IMR-90 (cell line): ENCODE results near the gene RFX3.

ENCODE experiments used
- CEBPB ChIP-seq: IDR thresholded peaks from 2 replicates; pipeline ENCODE4 v1.6.1; 2012; ENCODE audit warnings: low read depth, low read length, improper control_type of control experiment
- CHD1 ChIP-seq: IDR thresholded peaks from 2 replicates; pipeline ENCODE4 v1.6.1; 2012; ENCODE audit warnings: low read depth, low read length, improper control_type of control experiment
- CTCF ChIP-seq: conservative IDR thresholded peaks from 2 replicates; pipeline ENCODE4 v1.5.1; 2012; ENCODE audit warnings: mild to moderate bottlenecking, low read depth, low read length, improper control_type of control experiment
- ELK1 ChIP-seq: fragments of 150-350 bp; IDR thresholded peaks from 2 replicates; pipeline ENCODE4 v1.6.1; 2016; ENCODE audit warnings: low read depth, mild to moderate bottlenecking, low read length, moderate library complexity, borderline replicate concordance
- FOS ChIP-seq: fragments of 150-350 bp; IDR thresholded peaks from 2 replicates; pipeline ENCODE4 v1.6.1; 2016; ENCODE audit warnings: low read depth, low read length
- MAZ ChIP-seq: IDR thresholded peaks from 2 replicates; pipeline ENCODE4 v1.6.1; 2012; ENCODE audit warnings: low read depth, mild to moderate bottlenecking, low read length, improper control_type of control experiment, moderate library complexity, borderline replicate concordance
- MXI1 ChIP-seq: IDR thresholded peaks from 2 replicates; pipeline ENCODE4 v1.6.1; 2012; ENCODE audit warnings: low read depth, mild to moderate bottlenecking, low read length, moderate library complexity, borderline replicate concordance
- NFE2L2 ChIP-seq: fragments of 150-350 bp; IDR thresholded peaks from 2 replicates; pipeline ENCODE4 v1.6.1; 2016; ENCODE audit warnings: low read depth, mild to moderate bottlenecking, low read length
- POLR2A ChIP-seq: IDR thresholded peaks from 2 replicates; pipeline ENCODE4 v1.6.1; 2012; ENCODE audit warnings: mild to moderate bottlenecking, low read depth, low read length
- RAD21 ChIP-seq: IDR thresholded peaks from 2 replicates; pipeline ENCODE4 v1.6.1; 2012; ENCODE audit warnings: low read length, improper control_type of control experiment
- RCOR1 ChIP-seq: IDR thresholded peaks from 2 replicates; pipeline ENCODE4 v1.6.1; 2012; ENCODE audit warnings: mild to moderate bottlenecking, low read length, improper control_type of control experiment; ENCODE audit not compliant: insufficient replicate concordance
- RFX5 ChIP-seq: IDR thresholded peaks from 2 replicates; pipeline ENCODE4 v1.8.0; 2012; ENCODE audit warnings: low read depth, mild to moderate bottlenecking, low read length, moderate library complexity
- TF ChIP-seq, protein P1 (sequence below): fragments of 150-350 bp; IDR thresholded peaks from 2 replicates; pipeline ENCODE4 v1.6.1; 2017; ENCODE audit warnings: mild to moderate bottlenecking, antibody characterized with exemption, low read length, low read depth

DNA sequence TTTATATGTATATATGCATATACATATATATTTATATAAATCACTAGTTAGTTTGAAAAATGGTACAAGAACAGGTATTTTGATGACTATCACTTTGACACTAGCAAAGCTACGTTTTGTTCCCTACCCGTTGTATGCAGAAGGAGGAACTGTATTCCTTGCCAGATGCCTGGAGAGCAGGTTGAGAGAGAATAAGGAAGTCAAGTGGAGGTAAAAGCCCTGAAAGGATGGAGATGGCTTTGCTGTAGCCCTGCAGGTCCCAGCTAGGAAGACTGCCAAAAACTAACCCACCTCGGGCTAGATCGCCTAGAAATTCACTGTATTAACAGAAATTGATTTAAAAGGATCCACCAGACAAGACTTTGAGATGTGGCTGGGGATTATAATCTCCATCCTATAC, 229.3 kb downstream of the RFX3 start:
- TF ChIP-seq CTCF (no peak), FOS (no peak), POLR2A (no peak), CHD1 (no peak), MAZ (no peak), MXI1 (no peak), RCOR1 (no peak), CEBPB (no peak), RAD21 (no peak), RFX5 (no peak), ELK1 (no peak), NFE2L2 (no peak)
- TF ChIP-seq, protein P1, sequence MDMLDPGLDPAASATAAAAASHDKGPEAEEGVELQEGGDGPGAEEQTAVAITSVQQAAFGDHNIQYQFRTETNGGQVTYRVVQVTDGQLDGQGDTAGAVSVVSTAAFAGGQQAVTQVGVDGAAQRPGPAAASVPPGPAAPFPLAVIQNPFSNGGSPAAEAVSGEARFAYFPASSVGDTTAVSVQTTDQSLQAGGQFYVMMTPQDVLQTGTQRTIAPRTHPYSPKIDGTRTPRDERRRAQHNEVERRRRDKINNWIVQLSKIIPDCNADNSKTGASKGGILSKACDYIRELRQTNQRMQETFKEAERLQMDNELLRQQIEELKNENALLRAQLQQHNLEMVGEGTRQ = no peak
